Cardiac muscle cell (in vitro differentiated cells and primary cell): Measurements from ENCODE around the gene TEPSIN. TPM values are rescaled to one million over a fixed set of nuclear protein-coding genes. Genes with fewer than 3 reads are reported as not detected.

ENCODE experiments used
- DNase-seq, 2 donors: peaks; one replicate each; pipeline versions ENCODE4 v3.0.0 to v3.0.0-alpha.2; 2010 to 2017; ENCODE audit warnings: low read depth in 1 of 2, low spot score in 1 of 2
- H3K27ac ChIP-seq: fragments of 200-600 bp; sonication (generic); 2 replicates; pipeline ENCODE4 v1.5.1; 2016
- H3K27me3 ChIP-seq: fragments of 200-600 bp; sonication (generic); 2 replicates; pipeline ENCODE4 v1.6.0; 2016; ENCODE audit warnings: control low read depth
- H3K36me3 ChIP-seq: fragments of 200-600 bp; sonication (generic); 2 replicates; pipeline ENCODE4 v1.5.1; 2016; ENCODE audit warnings: control low read depth
- H3K4me1 ChIP-seq: fragments of 200-600 bp; sonication (generic); 2 replicates; pipeline ENCODE4 v1.8.1; 2017; ENCODE audit warnings: low read depth, mild to moderate bottlenecking, mixed run types
- H3K4me3 ChIP-seq: fragments of 200-600 bp; sonication (generic); 2 replicates; pipeline ENCODE4 v1.5.1; 2016; ENCODE audit warnings: mild to moderate bottlenecking
- H3K9me3 ChIP-seq: fragments of 200-600 bp; sonication (generic); 2 replicates; pipeline ENCODE4 v1.5.1; 2017; ENCODE audit warnings: low read depth, mild to moderate bottlenecking, control low read depth
- CTCF ChIP-seq: IDR thresholded peaks from 2 replicates; pipeline ENCODE4 v1.5.1; 2012; ENCODE audit warnings: low read depth, mild to moderate bottlenecking, low read length
- polyA plus RNA-seq: library from polyadenylated mRNA; unstranded; fragments of >200 nt; fragmentation: Nextera tagmentation; extraction: Ambion mirVana; gene quantifications from 2 replicates; pipeline ENCODE4 v1.2.1, GENCODE V29; 2016
- total RNA-seq: library from RNA; depleted of rRNA; stranded (reverse); fragments of >200 nt; gene quantifications from 2 replicates; pipeline ENCODE4 v1.2.3, GENCODE V29; 2016

TEPSIN gene
- total and polyA plus RNA-seq, 2 experiments from 2014 or later: 34.8 to 52.5 TPM

- Histone ChIP-seq H3K4me1 (peaks cover 23% of the 10 kb centered on the region), H3K36me3 (no peaks in the 10 kb centered on the region)
- TF ChIP-seq CTCF: no peak
Measured at GRCh38 chr17:81235822-81236740, 2.8 kb downstream of the TEPSIN start.

GRCh38 chr17:81234940-81235821, 3.7 kb downstream of the TEPSIN start:
- TF ChIP-seq CTCF: no peak
- DNase-seq: no peak
- Histone ChIP-seq H3K4me3 (no peak overlapping the region), H3K9me3 (no peaks in the 10 kb centered on the region), H3K27me3 (no peaks in the 10 kb centered on the region), H3K36me3 (peaks cover 1% of the 10 kb centered on the region), H3K4me1 (peaks cover 23% of the 10 kb centered on the region), H3K27ac (peak overlapping the region; percentile 73)

More at GRCh38 chr17:81235822-81236740, 2.8 kb downstream of the TEPSIN start:
- no peak for DNase-seq
- Histone ChIP-seq H3K27ac (peak overlapping the region; percentile 73), H3K9me3 (no peaks in the 10 kb centered on the region), H3K4me3 (no peak overlapping the region), H3K27me3 (no peaks in the 10 kb centered on the region)

- Histone ChIP-seq H3K4me1 (peaks cover 23% of the 10 kb centered on the region), H3K4me3 (no peak overlapping the region), H3K27ac (peak overlapping the region; percentile 73), H3K27me3 (no peaks in the 10 kb centered on the region), H3K36me3 (peaks cover 6% of the 10 kb centered on the region), H3K9me3 (no peaks in the 10 kb centered on the region)
- no peak for TF ChIP-seq CTCF
- DNase-seq: no peak
Measured at GRCh38 chr17:81234506-81234855, 4.4 kb downstream of the TEPSIN start.

- Histone ChIP-seq H3K36me3 (peaks cover 6% of the 10 kb centered on the region), H3K4me3 (no peak overlapping the region), H3K27me3 (no peaks in the 10 kb centered on the region), H3K9me3 (no peaks in the 10 kb centered on the region), H3K4me1 (peaks cover 23% of the 10 kb centered on the region), H3K27ac (peak overlapping the region; percentile 73)
- DNase-seq: no peak
- no peak for TF ChIP-seq CTCF
Measured at GRCh38 chr17:81233811-81234505, 4.9 kb downstream of the TEPSIN start.

GRCh38 chr17:81233316-81233715, 5.5 kb downstream of the TEPSIN start:
- Histone ChIP-seq H3K27ac (peak overlapping the region; percentile 43), H3K9me3 (no peaks in the 10 kb centered on the region), H3K27me3 (no peaks in the 10 kb centered on the region), H3K4me3 (no peak overlapping the region), H3K36me3 (peaks cover 6% of the 10 kb centered on the region), H3K4me1 (peaks cover 23% of the 10 kb centered on the region)
- no peak for DNase-seq
- TF ChIP-seq CTCF: no peak
